Epithelial cell of umbilical artery (primary cell): Measurements from ENCODE around the gene CHRNB4. TPM values are rescaled to one million over a fixed set of nuclear protein-coding genes. Genes with fewer than 3 reads are reported as not detected.

Source experiments
- total RNA-seq: library from RNA; depleted of rRNA; stranded (reverse); fragments of >200 nt; gene quantifications from 2 replicates; pipeline ENCODE4 v1.2.3, GENCODE V29; 2014

Gene CHRNB4
- total RNA-seq, result not detected in 2 replicates

GRCh38 chr15:78641102-78641748 lies at the start of gene CHRNB4:
CHRNB4 (minus strand) TSS chr15:78641210; CDS start chr15:78641133, 77 bp downstream.

GRCh38 chr15:78620527-78621421 lies 20.2 kb downstream of the CHRNB4 start, which contains the start of gene CHRNA3:
CHRNA3 (minus strand) TSS chr15:78620996; CDS start chr15:78620794, 202 bp downstream.

Other genes with a start within 250 kb of the CHRNB4 start
- 25.7 and 31.8 TPM in 2 replicates for gene IREB2, start 203.0 kb downstream of the CHRNB4 start, total RNA-seq
- gene HYKK, start 133.6 kb downstream of the CHRNB4 start, total RNA-seq, result 1.6 and 1.8 TPM in 2 replicates
- gene PSMA4, start 100.8 kb downstream of the CHRNB4 start, total RNA-seq, result 439 and 498 TPM in 2 replicates
- gene CHRNA5, start 75.7 kb downstream of the CHRNB4 start, total RNA-seq, result 6.1 and 9.4 TPM in 2 replicates
- not detected in 2 replicates for gene CHRNA3, start 20.2 kb downstream of the CHRNB4 start, total RNA-seq
- gene ADAMTS7, start 170.3 kb upstream of the CHRNB4 start, total RNA-seq, result 4.6 and 8.8 TPM in 2 replicates
- gene MORF4L1, start 231.7 kb upstream of the CHRNB4 start, total RNA-seq, result 394 and 409 TPM in 2 replicates